Measurements from ENCODE around the gene EXOC7.

EXOC7 gene

GRCh38 chr17:76040376-76040775 lies 63.2 kb downstream of the EXOC7 start:
- no peak for DNase-seq (ENCODE audit: low read depth in 2 of 2)

GRCh38 chr17:76039121-76039520 lies 64.5 kb downstream of the EXOC7 start:
- DNase-seq (ENCODE audit: low read depth in 2 of 2) = no peak

- DNase-seq (ENCODE audit: low read depth in 2 of 2) = no peak
These were observed 65.5 kb downstream of the EXOC7 start for GRCh38 chr17:76038050-76038449.

GRCh38 chr17:76036497-76037261 lies 66.9 kb downstream of the EXOC7 start:
- DNase-seq (ENCODE audit: low read depth in 2 of 2) = no peak

- no peak for DNase-seq (ENCODE audit: low read depth in 2 of 2)
These were observed 68.9 kb downstream of the EXOC7 start for GRCh38 chr17:76034428-76035350.

- DNase-seq (ENCODE audit: low read depth in 2 of 2) = no peak
These were observed 70.4 kb downstream of the EXOC7 start for GRCh38 chr17:76033139-76033538.

GRCh38 chr17:76032780-76033108 lies 70.8 kb downstream of the EXOC7 start:
- DNase-seq (ENCODE audit: low read depth in 2 of 2) = no peak

- DNase-seq (ENCODE audit: low read depth in 2 of 2) = no peak
These were observed 71.4 kb downstream of the EXOC7 start for GRCh38 chr17:76032073-76032779.
